Neuronal stem cell (in vitro differentiated cells): ENCODE results near the gene RPL3.

Source experiments
- DNase-seq: peaks from one replicate; pipeline ENCODE4 v3.0.0-alpha.2; 2013; ENCODE audit warnings: low spot score
- H2AFZ ChIP-seq: one replicate; pipeline ENCODE4 v1.6.1; 2013; ENCODE audit warnings: mild to moderate bottlenecking, low read length, inconsistent platforms
- H2AK5ac ChIP-seq: 2 replicates; pipeline ENCODE4 v1.6.1; 2013; ENCODE audit warnings: low read depth, mild to moderate bottlenecking, inconsistent platforms, low read length, moderate library complexity, mixed read lengths
- H2BK120ac ChIP-seq: 2 replicates; pipeline ENCODE4 v1.6.1; 2013; ENCODE audit warnings: low read depth, mild to moderate bottlenecking, inconsistent platforms, low read length, moderate library complexity, mixed read lengths
- H2BK12ac ChIP-seq: one replicate; pipeline ENCODE4 v1.6.1; 2013; ENCODE audit warnings: low read length, inconsistent platforms
- H2BK15ac ChIP-seq: 2 replicates; pipeline ENCODE4 v1.6.1; 2013; ENCODE audit warnings: mild to moderate bottlenecking, low read length, inconsistent platforms, mixed read lengths
- H2BK5ac ChIP-seq: one replicate; pipeline ENCODE4 v1.6.1; 2013; ENCODE audit warnings: inconsistent platforms, mild to moderate bottlenecking, low read length, moderate library complexity
- H3K14ac ChIP-seq: one replicate; pipeline ENCODE4 v1.6.1; 2013; ENCODE audit warnings: low read length, inconsistent platforms
- H3K18ac ChIP-seq: 2 replicates; pipeline ENCODE4 v1.6.1; 2013; ENCODE audit warnings: low read length, inconsistent platforms
- H3K23ac ChIP-seq: 2 replicates; pipeline ENCODE4 v1.6.1; 2013; ENCODE audit warnings: low read depth, mild to moderate bottlenecking, mixed read lengths, low read length, inconsistent platforms; ENCODE audit not compliant: poor library complexity
- H3K27ac ChIP-seq: replicated peaks from 3 replicates; pipeline ENCODE4 v1.5.1; 2013; ENCODE audit warnings: low read length, inconsistent platforms
- H3K27me3 ChIP-seq, 3 experiments: 2 replicates each; pipeline ENCODE4 v1.6.1; 2013; ENCODE audit warnings: low read length in 3 of 3, mild to moderate bottlenecking in 2 of 3, inconsistent platforms in 1 of 3, low read depth in 1 of 3, mixed read lengths in 1 of 3, moderate library complexity in 1 of 3; ENCODE audit not compliant: control insufficient read depth in 3 of 3, insufficient read depth in 3 of 3
- H3K36me3 ChIP-seq, 2 donors: replicated peaks in 1 of 2; 2 replicates each; pipeline ENCODE4 v1.6.1; 2013; ENCODE audit warnings: low read length in 2 of 2; ENCODE audit not compliant: control insufficient read depth in 2 of 2, insufficient read depth in 2 of 2
- H3K4ac ChIP-seq: 2 replicates; pipeline ENCODE4 v1.6.1; 2013; ENCODE audit warnings: inconsistent platforms, mild to moderate bottlenecking, low read length, moderate library complexity
- H3K4me1 ChIP-seq, 2 donors: 1 replicate in 1 of 2; 2 replicates in 1 of 2; pipeline ENCODE4 v1.6.1; 2013; ENCODE audit warnings: low read length in 2 of 2, low read depth in 1 of 2; ENCODE audit not compliant: control insufficient read depth in 2 of 2, insufficient read depth in 1 of 2
- H3K4me2 ChIP-seq: one replicate; pipeline ENCODE4 v1.6.1; 2013; ENCODE audit warnings: mild to moderate bottlenecking, low read length, inconsistent platforms; ENCODE audit not compliant: insufficient read depth, poor library complexity, severe bottlenecking
- H3K4me3 ChIP-seq, 2 donors: 2 replicates each; pipeline ENCODE4 v1.5.1; 2013; ENCODE audit warnings: low read length in 2 of 2, mild to moderate bottlenecking in 2 of 2, inconsistent platforms in 1 of 2, moderate library complexity in 1 of 2
- H3K79me1 ChIP-seq: one replicate; pipeline ENCODE4 v1.6.1; 2013; ENCODE audit warnings: low read depth, mild to moderate bottlenecking, inconsistent platforms, low read length, moderate library complexity
- H3K9ac ChIP-seq: one replicate; pipeline ENCODE4 v1.6.1; 2013; ENCODE audit warnings: mild to moderate bottlenecking, low read depth, low read length, inconsistent platforms; ENCODE audit not compliant: poor library complexity
- H3K9me3 ChIP-seq, 2 donors: replicated peaks in 1 of 2; 2 replicates each; pipeline versions ENCODE3 to v1.6.1; 2013; ENCODE audit warnings: low read length in 2 of 2, mild to moderate bottlenecking in 2 of 2, inconsistent platforms in 1 of 2, low read depth in 1 of 2, mixed read lengths in 1 of 2, moderate library complexity in 1 of 2; ENCODE audit not compliant: control insufficient read depth in 2 of 2, insufficient read depth in 1 of 2
- H4K8ac ChIP-seq: one replicate; pipeline ENCODE4 v1.6.1; 2013; ENCODE audit warnings: low read depth, mild to moderate bottlenecking, inconsistent platforms, low read length, moderate library complexity
- H4K91ac ChIP-seq: one replicate; pipeline ENCODE4 v1.6.1; 2013; ENCODE audit warnings: low read length, low read depth, mild to moderate bottlenecking, inconsistent platforms; ENCODE audit not compliant: poor library complexity
- WGBS, 2 donors: extraction: QIAGEN DNeasy Blood & Tissue Kit; methylation state at CpG; one replicate each; pipeline ENCODE4 v1.1.7; 2013; ENCODE audit warnings: missing lambda C conversion rate in 2 of 2, mixed read lengths in 1 of 2; ENCODE audit not compliant: insufficient read length in 2 of 2, insufficient replicate concordance in 1 of 2; ENCODE audit errors: extremely low coverage in 2 of 2; 5-methylcytosine and 5-hydroxymethylcytosine counted together

Gene RPL3

DNA sequence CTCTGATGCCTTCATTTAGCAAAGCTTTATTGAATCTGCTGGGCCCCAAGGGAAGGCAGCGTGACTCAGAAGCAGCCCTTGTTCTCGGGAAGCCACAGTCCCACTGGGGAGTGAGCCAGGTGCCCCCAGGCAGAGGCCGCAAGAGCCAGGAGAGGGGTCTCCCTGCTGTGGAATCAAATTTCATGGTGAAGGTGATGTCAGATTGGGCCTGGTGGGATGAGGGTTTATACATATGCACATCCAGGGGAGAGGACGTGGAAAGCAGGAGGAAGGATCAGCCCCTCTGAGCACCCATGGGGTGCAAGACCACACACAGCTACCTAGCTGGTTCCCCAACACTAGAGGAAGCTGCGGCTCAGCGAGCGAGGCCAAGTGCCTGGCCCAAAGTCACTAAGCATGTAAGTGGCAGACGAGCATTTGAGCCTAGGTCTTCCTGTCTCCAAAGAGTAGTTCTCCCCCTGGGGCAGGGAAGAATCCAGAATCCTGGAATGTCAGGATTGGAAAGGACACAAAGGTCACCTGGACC, 32.3 kb upstream of the RPL3 start:
- no peak overlapping the region for H3K14ac ChIP-seq
- H4K8ac ChIP-seq: no peak overlapping the region
- H2BK5ac ChIP-seq: no peak overlapping the region
- H3K79me1 ChIP-seq: peaks cover 7% of the 10 kb centered on the region
- no peak overlapping the region for H4K91ac ChIP-seq
- no peak for DNase-seq
- H2BK12ac ChIP-seq: peak overlapping the region; percentile 16
- H3K9ac ChIP-seq: peak overlapping the region; percentile 21
- peak overlapping the region; percentile 1 to 6 for H3K4me3 ChIP-seq
- H2BK15ac ChIP-seq: no peak overlapping the region
- H2BK120ac ChIP-seq: peak overlapping the region; percentile 26
- H3K27ac ChIP-seq: peak overlapping the region; percentile 32
- no peak overlapping the region for H2AFZ ChIP-seq
- peak overlapping the region; percentile 57 for H3K23ac ChIP-seq
- no CpG with 5 or more reads among the region's 8 CpGs for whole genome bisulfite sequencing, 2 donors
- peak overlapping the region; percentile 98 for H2AK5ac ChIP-seq
- H3K9me3 ChIP-seq: peaks cover 0 to 4% of the 10 kb centered on the region in 2 donors
- H3K18ac ChIP-seq: peak overlapping the region; percentile 60
- no peak overlapping the region for H3K4ac ChIP-seq
- H3K36me3 ChIP-seq: peaks cover 0 to 6% of the 10 kb centered on the region in 2 donors
- no peak overlapping the region for H3K4me2 ChIP-seq
- peaks cover 0 to 2% (median 0%) of the 10 kb centered on the region in 3 experiments for H3K27me3 ChIP-seq
- peaks cover 15 to 23% of the 10 kb centered on the region in 2 donors for H3K4me1 ChIP-seq

DNA sequence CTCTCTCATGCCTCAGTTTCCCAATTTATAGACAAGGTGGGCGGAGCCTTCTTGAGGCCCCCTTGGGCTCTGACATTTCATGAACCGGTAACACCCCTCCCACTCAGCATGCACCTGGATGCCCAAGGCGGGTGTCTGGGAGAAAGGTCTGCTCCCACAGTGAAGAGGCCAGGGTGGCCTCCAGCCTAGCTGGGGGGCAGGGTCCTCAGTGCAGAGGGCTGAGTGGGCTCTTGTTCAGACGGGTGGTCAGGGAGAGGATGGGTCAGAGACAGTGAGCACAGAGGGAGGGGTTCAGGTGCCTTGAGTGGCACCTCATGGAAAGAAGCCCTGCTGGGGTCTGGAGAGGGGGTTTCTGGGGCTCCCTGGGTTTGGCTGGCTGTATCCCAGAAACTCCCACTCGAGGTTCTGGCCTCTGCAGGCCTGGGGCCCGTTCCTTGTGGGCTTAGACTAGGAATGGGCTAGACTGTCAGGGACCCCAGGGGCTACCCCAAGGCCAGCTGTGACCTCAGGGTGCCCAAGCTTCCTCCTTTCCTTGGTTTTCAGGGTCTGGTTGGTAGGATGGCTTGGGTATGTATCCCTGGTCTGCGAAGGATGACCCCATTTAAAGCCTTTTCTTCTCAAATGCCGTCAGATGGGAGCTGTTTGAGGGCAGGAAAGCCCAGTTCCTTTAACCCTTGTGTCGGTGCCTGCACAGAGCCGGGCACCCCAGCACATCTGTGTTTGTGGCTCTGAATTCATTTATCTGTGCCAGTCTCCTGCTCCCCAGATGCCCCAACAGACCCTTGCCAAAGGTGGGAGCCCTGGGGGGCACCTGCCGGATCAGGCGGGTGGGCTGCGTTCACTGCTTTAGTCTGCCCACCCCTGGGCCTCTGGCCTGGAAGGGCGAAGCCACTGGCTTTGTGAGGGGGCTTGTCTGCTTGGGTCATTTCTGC, 31.6 kb upstream of the RPL3 start:
- DNase-seq: no peak

DNA sequence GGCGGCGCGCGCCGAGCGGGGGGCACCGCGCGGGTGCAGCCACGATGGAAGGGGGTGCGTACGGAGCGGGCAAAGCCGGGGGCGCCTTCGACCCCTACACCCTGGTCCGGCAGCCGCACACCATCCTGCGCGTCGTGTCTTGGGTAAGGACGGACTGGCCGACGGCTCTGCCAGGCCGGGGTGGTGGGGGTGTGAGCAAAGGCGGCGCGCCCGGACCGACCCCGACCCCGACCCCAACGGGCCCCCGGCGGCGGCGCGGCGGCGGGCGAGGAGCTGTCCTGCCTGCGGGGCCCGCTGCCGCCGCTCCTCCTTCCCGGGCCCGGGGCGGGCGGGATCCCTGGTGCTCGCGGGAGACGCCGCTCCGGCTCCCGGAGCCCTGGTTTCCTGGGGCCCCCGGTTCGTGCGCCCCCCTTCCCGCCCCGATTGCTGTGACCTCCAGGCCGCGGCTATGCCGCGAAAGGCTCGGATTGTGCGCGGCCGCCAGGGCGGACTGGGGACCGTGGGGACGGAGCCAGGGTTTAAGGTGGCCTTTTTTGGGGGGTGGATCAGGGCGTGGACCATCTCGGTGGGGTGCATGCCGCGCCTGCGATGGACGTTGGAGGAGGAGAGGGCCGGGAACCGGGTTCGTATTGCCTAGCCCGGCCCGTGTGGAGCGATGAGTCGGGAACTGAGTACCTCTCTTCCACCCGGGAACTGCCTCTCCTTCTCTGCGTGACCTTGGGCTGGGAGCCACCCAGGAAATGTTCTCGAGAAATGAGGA, 30.7 kb upstream of the RPL3 start, which contains the start of gene SYNGR1:
SYNGR1 (plus strand) TSS at position 25 of the 760 bp plus-strand sequence; CDS start at position 45, 20 bp downstream.
- Histone ChIP-seq H3K79me1 (peaks cover 4% of the 10 kb centered on the region), H3K18ac (peak within 1 kb of the TSS; percentile 97), H2BK120ac (no peak within 1 kb of the TSS), H3K27ac (no peak within 1 kb of the TSS), H3K9ac (peak within 1 kb of the TSS; percentile 99), H4K8ac (peak within 1 kb of the TSS; percentile 75), H3K14ac (peak within 1 kb of the TSS; percentile 97), H2AFZ (peak within 1 kb of the TSS; percentile 96), H3K4ac (no peak within 1 kb of the TSS), H3K9me3 (peaks cover 0 to 2% of the 10 kb centered on the region in 2 donors), H2BK15ac (peak within 1 kb of the TSS; percentile 19), H2BK12ac (peak within 1 kb of the TSS; percentile 93), H3K4me3 (peak within 1 kb of the TSS; percentile 92 to 99), H3K23ac (peak within 1 kb of the TSS; percentile 97), H3K27me3 (peaks cover 0 to 2% (median 0%) of the 10 kb centered on the region in 3 experiments), H2BK5ac (peak within 1 kb of the TSS; percentile 26), H3K4me1 (peaks cover 15 to 23% of the 10 kb centered on the region in 2 donors), H2AK5ac (peak within 1 kb of the TSS; percentile 98), H4K91ac (no peak within 1 kb of the TSS), H3K4me2 (peak within 1 kb of the TSS; percentile 77), H3K36me3 (peaks cover 0 to 3% of the 10 kb centered on the region in 2 donors)
- WGBS, 2 donors: no CpG with 5 or more reads among the region's 87 CpGs
- DNase-seq: peak; percentile 49

More for the DNA sequence above, 31.6 kb upstream of the RPL3 start:
- Histone ChIP-seq H2BK120ac (peak overlapping the region; percentile 26), H2AK5ac (peak overlapping the region; percentile 98), H3K23ac (peak overlapping the region; percentile 93), H3K18ac (peak overlapping the region; percentile 97), H3K36me3 (peaks cover 0 to 3% of the 10 kb centered on the region in 2 donors), H2BK12ac (peak overlapping the region; percentile 93), H2BK5ac (peak overlapping the region; percentile 26), H2BK15ac (peak overlapping the region; percentile 19), H3K27me3 (peaks cover 0 to 2% (median 0%) of the 10 kb centered on the region in 3 experiments), H3K9ac (peak overlapping the region; percentile 99), H3K9me3 (peaks cover 0 to 2% of the 10 kb centered on the region in 2 donors), H2AFZ (peak overlapping the region; percentile 92), H3K4me1 (peaks cover 15 to 23% of the 10 kb centered on the region in 2 donors), H4K8ac (no peak overlapping the region), H3K4ac (no peak overlapping the region), H4K91ac (no peak overlapping the region), H3K79me1 (peaks cover 4% of the 10 kb centered on the region), H3K4me2 (peak overlapping the region; percentile 77), H3K4me3 (peak overlapping the region; percentile 92 to 99), H3K27ac (no peak overlapping the region), H3K14ac (no peak overlapping the region)
- WGBS, 2 donors: no CpG with 5 or more reads among the region's 14 CpGs
